ENCODE data around the gene ARHGAP23. TPM values are rescaled to one million over a fixed set of nuclear protein-coding genes. Genes with fewer than 3 reads are reported as not detected.
"Not testable (repeated sequence)": the region's sequence is repeated elsewhere in the genome, so short reads cannot be mapped to it uniquely, and the experiment has no call there.

The ARHGAP23 gene
- total RNA-seq, 2 donors from 2014 or later = 5.2 to 10.9 TPM

- H3K27me3 ChIP-seq; DNase-seq; H3K9me3 ChIP-seq; H3K27ac ChIP-seq; H3K36me3 ChIP-seq (replicated peaks in 1 of 2; ENCODE audit: insufficient read depth in 1 of 2, low read depth in 2 of 2); H3K4me1 ChIP-seq; H3K4me3 ChIP-seq; ATAC-seq: not testable (repeated sequence)
- 80% methylated on average over 7 to 19 of the region's 19 CpGs for WGBS, 2 donors
- intact Hi-C loops (cut with DNase I) = loop anchor here (5.0 kb wide), 1 partner anchor 176 kb away; no protein-coding TSS in a partner anchor
- TF ChIP-seq CTCF (IDR thresholded peaks at IDR 0.05) = peak in 1 of 7 experiments; percentile 28
Measured at GRCh38 chr17:38491346-38492066, 63.2 kb downstream of the ARHGAP23 start.

GRCh38 chr17:38492067-38493040, 64.1 kb downstream of the ARHGAP23 start:
- not testable (repeated sequence) for H3K4me1 ChIP-seq; H3K27me3 ChIP-seq; H3K9me3 ChIP-seq; H3K27ac ChIP-seq; H3K4me3 ChIP-seq; H3K36me3 ChIP-seq (replicated peaks in 1 of 2; ENCODE audit: insufficient read depth in 1 of 2, low read depth in 2 of 2)
- ATAC-seq = peak; percentile 85
- TF ChIP-seq CTCF (IDR thresholded peaks at IDR 0.05) = peak in 6 of 7 experiments; percentile 7 to 87 (median 33)
- DNase-seq = peak; percentile 94 to 97 (median 95)
- intact Hi-C loops (cut with DNase I) = loop anchor here (5.0 kb wide), 1 partner anchor 175 kb away; no protein-coding TSS in a partner anchor
- WGBS, 2 donors = 40 to 43% methylated on average over 2 to 13 of the region's 14 CpGs

GRCh38 chr17:38494152-38494551, 65.9 kb downstream of the ARHGAP23 start:
- H3K4me1 ChIP-seq; H3K36me3 ChIP-seq (replicated peaks in 1 of 2; ENCODE audit: insufficient read depth in 1 of 2, low read depth in 2 of 2); H3K27ac ChIP-seq; DNase-seq; H3K4me3 ChIP-seq; H3K9me3 ChIP-seq; ATAC-seq; H3K27me3 ChIP-seq: not testable (repeated sequence)
- 87 to 90% methylated on average over 13 to 16 of the region's 16 CpGs for WGBS, 2 donors
- intact Hi-C loops (cut with DNase I) = loop anchor here (5.0 kb wide), 1 partner anchor 173 kb away; no protein-coding TSS in a partner anchor

DNA sequence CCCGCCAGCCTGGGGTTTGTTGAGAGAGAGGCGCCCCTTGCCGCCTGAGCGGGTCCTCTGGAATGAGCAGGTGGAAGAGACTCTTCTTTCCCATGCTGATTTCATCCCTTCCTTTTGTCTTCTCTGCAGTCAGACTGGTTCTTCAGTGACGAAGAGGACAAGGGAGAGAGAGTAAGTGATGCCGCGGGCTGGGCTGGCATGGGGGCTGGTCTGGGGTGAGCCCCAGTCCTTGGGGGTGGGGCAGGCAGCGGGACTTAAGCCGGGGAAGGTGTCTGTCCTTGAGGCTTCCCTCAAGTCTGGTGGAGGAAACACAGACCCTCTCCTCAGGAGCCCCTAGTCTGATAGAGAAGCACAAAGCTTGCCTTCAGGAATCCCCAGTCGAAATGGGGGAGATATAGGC, 69.4 kb downstream of the ARHGAP23 start:
- H3K9me3 ChIP-seq; ATAC-seq; H3K27ac ChIP-seq; H3K4me1 ChIP-seq; DNase-seq; H3K27me3 ChIP-seq; H3K4me3 ChIP-seq; intact Hi-C loops (cut with DNase I); H3K36me3 ChIP-seq (replicated peaks in 1 of 2; ENCODE audit: insufficient read depth in 1 of 2, low read depth in 2 of 2): not testable (repeated sequence)
- WGBS, 2 donors = 88 to 94% methylated on average over 10 of the region's 10 CpGs

GRCh38 chr17:38498353-38498752, 70.1 kb downstream of the ARHGAP23 start:
- ATAC-seq = no peak
- no peaks in the 10 kb centered on the region for H3K9me3 ChIP-seq
- no peaks in the 10 kb centered on the region for H3K27me3 ChIP-seq
- no peaks in the 10 kb centered on the region for H3K4me1 ChIP-seq
- no peak overlapping the region for H3K4me3 ChIP-seq
- intact Hi-C loops (cut with DNase I) = no loop called here
- H3K36me3 ChIP-seq (replicated peaks in 1 of 2; ENCODE audit: insufficient read depth in 1 of 2, low read depth in 2 of 2) = no peaks in the 10 kb centered on the region
- TF ChIP-seq POLR2A (IDR thresholded peaks at IDR 0.05) = no peak
- TF ChIP-seq CTCF (IDR thresholded peaks at IDR 0.05) = no peak
- H3K27ac ChIP-seq = no peak overlapping the region
- 85 to 86% methylated on average over 7 to 10 of the region's 14 CpGs for WGBS, 2 donors
- DNase-seq = no peak

- H3K4me1 ChIP-seq; H3K4me3 ChIP-seq; DNase-seq; H3K27me3 ChIP-seq; intact Hi-C loops (cut with DNase I); H3K9me3 ChIP-seq; H3K27ac ChIP-seq; H3K36me3 ChIP-seq (replicated peaks in 1 of 2; ENCODE audit: insufficient read depth in 1 of 2, low read depth in 2 of 2); ATAC-seq: not testable (repeated sequence)
- 65 to 79% methylated on average over 10 of the region's 10 CpGs for whole genome bisulfite sequencing, 2 donors
Measured at GRCh38 chr17:38499230-38499629, 71.0 kb downstream of the ARHGAP23 start.

- H3K27ac ChIP-seq; H3K4me1 ChIP-seq; ATAC-seq; H3K4me3 ChIP-seq; intact Hi-C loops (cut with DNase I); H3K9me3 ChIP-seq; DNase-seq; H3K27me3 ChIP-seq; H3K36me3 ChIP-seq (replicated peaks in 1 of 2; ENCODE audit: insufficient read depth in 1 of 2, low read depth in 2 of 2): not testable (repeated sequence)
- 96 to 97% methylated on average over 2 of the region's 2 CpGs for WGBS, 2 donors
Measured at GRCh38 chr17:38501718-38502117, 73.5 kb downstream of the ARHGAP23 start.

DNA sequence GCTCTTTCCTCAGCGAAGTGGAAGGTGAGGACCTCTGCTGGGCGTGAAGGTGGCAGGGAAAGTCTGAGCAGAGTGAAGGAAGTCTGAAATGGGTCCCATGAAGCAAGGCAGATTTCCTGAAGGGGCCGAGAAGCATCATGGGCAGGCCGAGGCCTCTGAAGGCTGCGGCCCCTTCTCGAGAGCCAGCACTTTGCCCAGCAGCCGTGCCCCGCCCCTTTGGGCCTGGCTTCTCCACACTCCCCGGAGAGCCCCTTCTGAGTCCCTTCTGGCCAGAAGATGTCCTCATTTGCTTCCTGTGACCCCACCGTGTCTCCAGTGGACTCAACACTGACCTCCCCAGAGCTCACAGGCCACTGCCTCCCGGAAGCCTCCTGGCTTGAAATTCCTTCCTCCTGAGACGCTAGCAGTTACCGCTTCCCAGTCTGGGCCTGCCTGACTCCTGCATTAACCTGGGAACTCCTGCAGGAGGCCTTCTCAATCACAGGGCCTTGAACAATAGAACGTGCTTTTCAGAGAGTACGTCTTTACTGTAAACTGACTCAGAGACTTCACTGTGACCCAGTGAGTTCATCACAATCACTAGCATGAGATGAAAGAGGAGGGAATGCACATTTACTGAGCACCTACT, 75.1 kb downstream of the ARHGAP23 start:
- H3K27me3 ChIP-seq; H3K36me3 ChIP-seq (replicated peaks in 1 of 2; ENCODE audit: insufficient read depth in 1 of 2, low read depth in 2 of 2); DNase-seq; ATAC-seq; H3K27ac ChIP-seq; H3K4me3 ChIP-seq; H3K4me1 ChIP-seq; H3K9me3 ChIP-seq; intact Hi-C loops (cut with DNase I): not testable (repeated sequence)
- 89 to 93% methylated on average over 13 of the region's 15 CpGs for WGBS, 2 donors
